ENCODE data around the gene MUC3A.

MUC3A gene

GRCh38 chr7:100947792-100948191 is 1.5 kb upstream of the MUC3A start:
- DNase-seq = no peak

DNA sequence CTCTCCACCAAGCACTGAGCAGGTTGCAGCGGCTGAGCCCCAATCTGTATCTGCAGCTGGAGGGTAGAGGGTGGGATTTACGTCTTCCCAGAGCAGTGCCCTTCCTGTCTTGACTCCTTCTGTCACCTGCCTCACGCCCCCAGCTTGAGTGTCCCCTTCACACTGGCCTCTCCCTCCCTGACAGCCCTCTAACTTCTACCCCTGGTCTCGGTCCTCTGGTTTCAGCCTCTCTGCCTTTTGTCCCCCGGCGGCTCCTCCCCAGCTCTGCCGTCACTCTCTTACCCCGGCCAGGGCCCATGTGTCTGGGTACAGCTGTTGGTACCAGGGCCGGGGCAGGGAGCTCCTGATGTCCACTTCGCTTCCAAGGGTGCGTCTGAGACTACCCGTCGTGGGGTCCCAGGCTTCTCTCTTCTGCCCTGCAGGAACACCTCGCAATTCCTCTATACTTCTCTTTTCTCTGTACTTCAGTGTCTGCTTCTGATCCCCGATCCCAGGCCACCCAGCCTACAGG is 654 bp downstream of the MUC3A start:
- DNase-seq = no peak

GRCh38 chr7:100951172-100951571 is 1.8 kb downstream of the MUC3A start:
- DNase-seq = no peak

- DNase-seq = no peak
Measured at GRCh38 chr7:100951888-100952560, 2.7 kb downstream of the MUC3A start.

- no peak for DNase-seq
Measured at GRCh38 chr7:100952641-100953040, 3.3 kb downstream of the MUC3A start.

- no peak for DNase-seq
Measured at GRCh38 chr7:100957832-100958421, 8.6 kb downstream of the MUC3A start.

GRCh38 chr7:100959894-100960293 is 10.6 kb downstream of the MUC3A start:
- DNase-seq = no peak

DNA sequence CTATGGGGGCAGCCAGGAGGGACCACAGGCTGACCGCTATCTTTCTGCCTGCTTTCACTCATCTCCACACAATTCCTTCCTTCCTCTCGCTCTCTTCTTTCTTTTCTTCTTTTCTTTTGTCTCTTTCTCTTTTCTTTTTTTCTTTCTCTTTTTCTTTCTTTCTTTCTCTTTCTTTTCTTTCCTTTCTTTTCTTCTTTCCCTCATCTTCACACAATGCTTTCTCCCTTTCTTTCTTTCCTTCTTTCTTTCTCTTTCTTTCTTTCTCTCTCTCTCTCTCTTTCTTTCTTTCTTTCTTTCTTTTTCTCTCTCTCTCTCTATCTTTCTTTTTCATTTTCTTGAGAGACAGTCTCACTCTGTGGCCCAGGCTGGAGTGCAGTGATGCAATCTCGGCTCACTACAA is 13.2 kb downstream of the MUC3A start:
- DNase-seq = no peak

GRCh38 chr7:100963386-100963785 is 14.1 kb downstream of the MUC3A start:
- DNase-seq = no peak

GRCh38 chr7:100963874-100964273 is 14.5 kb downstream of the MUC3A start:
- no peak for DNase-seq

DNA sequence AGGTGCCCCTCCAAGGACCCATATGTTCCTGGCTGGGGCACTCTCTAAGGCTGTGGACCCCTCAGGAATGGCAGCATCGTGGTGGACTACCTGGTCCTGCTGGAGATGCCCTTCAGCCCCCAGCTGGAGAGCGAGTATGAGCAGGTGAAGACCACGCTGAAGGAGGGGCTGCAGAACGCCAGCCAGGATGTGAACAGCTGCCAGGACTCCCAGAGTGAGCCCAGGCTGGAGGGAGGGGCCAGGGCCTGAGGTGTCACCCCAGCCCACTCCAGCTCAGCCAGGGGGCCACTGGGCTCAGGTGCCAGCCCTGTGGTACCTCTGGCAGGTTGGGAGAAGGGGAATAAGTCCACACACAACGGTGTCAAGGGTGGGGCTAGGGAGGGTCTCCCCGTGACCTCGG is 15.3 kb downstream of the MUC3A start:
- no peak for DNase-seq

GRCh38 chr7:100965045-100965722 is 15.8 kb downstream of the MUC3A start:
- no peak for DNase-seq

DNA sequence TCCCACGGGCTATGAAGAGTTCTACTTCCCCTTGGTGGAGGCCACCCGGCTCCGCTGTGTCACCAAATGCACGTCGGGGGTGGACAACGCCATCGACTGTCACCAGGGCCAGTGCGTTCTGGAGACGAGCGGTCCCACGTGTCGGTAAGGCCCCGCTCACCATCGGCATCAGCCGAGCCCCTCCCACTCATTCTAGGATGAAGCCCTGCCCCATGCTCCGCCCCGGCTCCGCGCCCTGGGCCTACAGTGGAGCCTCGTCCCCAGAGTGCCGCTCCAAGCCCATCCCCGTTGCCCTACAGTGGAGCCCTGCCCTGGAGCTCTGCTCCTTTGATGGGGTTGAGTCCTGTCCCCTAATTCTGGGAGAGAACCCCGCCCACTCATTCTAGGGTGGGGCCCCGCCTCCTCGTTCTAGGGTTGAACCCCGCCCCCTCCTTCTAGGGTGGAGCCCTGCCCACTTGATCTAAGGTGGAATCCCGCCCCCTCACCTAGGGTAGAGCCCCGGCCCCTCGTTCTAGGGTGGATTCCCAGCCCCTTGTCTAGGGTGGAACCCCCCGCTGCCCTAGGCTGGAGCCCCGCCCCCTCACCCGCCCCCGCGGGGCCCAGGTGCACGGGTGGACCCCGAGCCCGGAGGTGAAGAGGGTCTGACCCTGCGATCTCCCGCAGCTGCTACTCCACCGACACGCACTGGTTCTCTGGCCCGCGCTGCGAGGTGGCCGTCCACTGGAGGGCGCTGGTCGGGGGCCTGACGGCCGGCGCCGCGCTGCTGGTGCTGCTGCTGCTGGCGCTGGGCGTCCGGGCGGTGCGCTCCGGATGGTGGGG is 16.6 kb downstream of the MUC3A start:
- no peak for DNase-seq

DNA sequence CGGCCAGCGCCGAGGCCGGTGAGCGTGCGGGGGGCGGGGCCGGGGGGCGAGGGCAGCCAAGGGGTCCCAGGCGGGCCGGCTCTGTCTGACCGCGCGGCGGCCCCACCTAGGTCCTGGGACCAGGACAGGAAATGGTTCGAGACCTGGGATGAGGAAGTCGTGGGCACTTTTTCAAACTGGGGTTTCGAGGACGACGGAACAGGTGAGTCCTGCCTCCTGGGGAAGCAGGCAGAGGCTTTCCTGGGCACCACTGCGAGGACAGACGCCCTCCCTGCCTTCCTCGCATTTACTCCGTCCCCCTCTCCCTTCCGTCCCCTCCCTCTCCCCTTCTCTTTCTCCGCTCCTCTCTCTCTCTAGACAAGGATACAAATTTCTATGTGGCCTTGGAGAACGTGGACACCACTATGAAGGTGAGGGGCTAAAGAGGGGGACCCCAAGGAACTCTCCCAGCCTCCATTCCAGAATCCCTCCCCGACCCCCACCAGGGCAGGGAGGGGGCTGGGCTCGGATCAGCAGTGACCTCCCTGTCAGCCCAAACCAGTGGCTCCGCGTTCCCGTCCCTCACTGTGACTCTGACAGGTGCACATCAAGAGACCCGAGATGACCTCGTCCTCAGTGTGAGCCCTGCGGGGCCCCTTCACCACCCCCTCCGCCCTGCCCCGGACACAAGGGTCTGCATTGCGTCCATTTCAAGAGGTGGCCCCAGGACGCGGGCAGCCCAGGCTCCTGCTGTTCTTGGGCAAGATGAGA is 17.4 kb downstream of the MUC3A start:
- DNase-seq = no peak

- no peak for DNase-seq
Measured at GRCh38 chr7:100967292-100967863, 18.0 kb downstream of the MUC3A start.

DNA sequence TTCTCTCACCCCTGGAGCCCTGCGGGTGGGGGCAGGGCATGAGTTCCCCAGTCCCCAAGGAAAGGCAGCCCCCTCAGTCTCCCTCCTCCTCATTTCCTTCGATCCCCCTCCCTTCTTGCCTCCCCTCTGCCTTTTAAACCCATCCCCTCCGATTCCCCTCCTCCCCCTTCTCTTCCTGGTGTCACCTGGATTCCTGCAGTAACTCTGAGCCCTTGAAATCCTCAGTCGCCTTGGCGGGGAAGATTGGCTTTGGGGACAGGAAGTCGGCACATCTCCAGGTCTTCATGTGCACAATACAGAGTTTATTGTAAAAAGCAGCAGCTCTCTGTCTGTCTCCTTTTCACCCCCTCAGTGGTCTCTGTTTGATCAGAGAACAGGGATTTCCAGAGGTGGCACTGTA is 18.7 kb downstream of the MUC3A start:
- no peak for DNase-seq

DNA sequence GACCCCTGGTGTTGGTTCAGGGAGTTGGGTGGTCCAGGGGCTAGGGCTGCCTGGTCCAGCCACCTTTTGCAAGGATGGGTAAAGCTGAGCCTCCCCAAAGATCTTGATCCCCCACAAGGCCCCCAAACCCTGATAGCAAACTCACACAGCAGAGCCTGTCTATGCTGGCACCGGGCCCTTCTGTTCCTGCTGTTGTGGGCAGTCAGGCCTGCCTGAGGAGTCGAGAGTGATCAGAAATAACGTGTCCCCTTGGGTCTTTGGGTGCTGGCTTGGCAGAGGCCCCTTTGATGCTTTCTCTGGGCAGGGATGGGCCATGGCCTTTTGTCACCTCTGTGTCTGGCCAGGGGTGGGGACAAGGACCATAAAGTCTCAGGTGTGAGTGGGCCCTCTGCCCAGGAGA is 19.3 kb downstream of the MUC3A start:
- DNase-seq = no peak

DNA sequence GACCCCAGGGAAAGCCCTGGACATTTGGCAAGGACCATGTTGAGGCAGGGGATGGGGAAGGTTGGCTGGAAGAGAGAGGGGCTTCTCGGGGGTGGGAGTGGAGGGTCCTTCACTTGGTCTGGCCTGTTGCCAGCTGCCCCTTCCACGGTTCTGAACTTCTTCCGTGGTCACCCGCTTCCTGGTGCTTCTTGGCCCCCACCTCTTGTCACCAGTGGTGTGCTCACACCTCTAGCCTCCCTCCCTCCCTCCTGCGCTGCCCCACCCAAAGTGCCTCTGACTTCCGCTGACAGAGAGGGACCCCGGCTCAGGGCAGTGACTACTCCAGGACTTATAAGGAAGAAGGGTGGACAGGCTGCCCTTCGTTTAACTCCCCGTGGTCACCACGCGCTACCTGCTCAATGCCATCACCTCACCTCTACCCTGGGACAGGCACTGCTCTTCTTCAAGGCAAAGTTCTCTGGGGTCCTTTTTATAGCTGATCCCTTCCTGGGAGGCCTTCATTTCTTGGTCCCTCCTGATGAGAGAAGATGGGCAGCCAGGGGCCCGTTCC is 19.8 kb downstream of the MUC3A start, which contains the start of gene MUC12:
TSS of gene MUC12 (plus strand) at position 500 of the 550 bp plus-strand sequence. CDS start 58 bp downstream, outside the sequence.
- DNase-seq = no peak

GRCh38 chr7:100971111-100972001 is 22.0 kb downstream of the MUC3A start:
- no peak for DNase-seq

DNA sequence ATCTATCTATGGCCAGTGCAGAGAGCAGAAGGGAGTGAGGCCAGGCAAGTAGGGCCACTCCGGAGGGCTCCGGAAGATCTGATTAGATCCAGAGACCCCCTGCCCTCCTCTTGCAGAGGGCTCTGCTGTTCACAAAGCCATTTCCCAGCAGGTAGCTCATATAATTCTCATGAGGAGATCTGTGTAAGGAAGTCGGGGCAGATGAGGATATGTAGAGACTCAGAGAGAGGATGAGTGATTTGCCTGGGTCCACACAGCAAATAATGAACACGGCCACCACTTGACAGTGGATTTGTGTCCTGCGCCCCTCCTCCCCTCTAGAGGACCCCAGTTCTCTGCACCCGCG is 22.6 kb downstream of the MUC3A start:
- DNase-seq = no peak

- no peak for DNase-seq
Measured at GRCh38 chr7:100974021-100974420, 24.7 kb downstream of the MUC3A start.

Data from NCI-H187 (cell line).